Left ventricle myocardium inferior (tissue), 1 donor: ENCODE data around the gene PCNX3. TPM values are rescaled to one million over a fixed set of nuclear protein-coding genes. Genes with fewer than 3 reads are reported as not detected.

Experiments used
- DNase-seq: peaks from one replicate; pipeline ENCODE4 v3.0.0-alpha.2; 2020
- H3K27ac ChIP-seq: fragments of 200-600 bp; replicated peaks from 2 replicates; pipeline ENCODE4 v1.8.0; 2021
- H3K27me3 ChIP-seq: fragments of 200-600 bp; 2 replicates; pipeline ENCODE4 v1.8.0; 2021; ENCODE audit warnings: low read depth
- H3K36me3 ChIP-seq: fragments of 200-600 bp; 2 replicates; pipeline ENCODE4 v1.8.0; 2021
- H3K4me1 ChIP-seq: fragments of 200-600 bp; 2 replicates; pipeline ENCODE4 v1.8.0; 2021
- H3K4me3 ChIP-seq: fragments of 200-600 bp; 2 replicates; pipeline ENCODE4 v1.8.0; 2021; ENCODE audit warnings: mild to moderate bottlenecking, moderate library complexity
- H3K9me3 ChIP-seq: fragments of 200-600 bp; replicated peaks from 2 replicates; pipeline ENCODE4 v1.8.0; 2021
- CTCF ChIP-seq: fragments of 200-600 bp; IDR thresholded peaks from 2 replicates; pipeline ENCODE4 v1.8.0; 2021; ENCODE audit warnings: antibody characterized with exemption, mild to moderate bottlenecking, borderline replicate concordance
- intact Hi-C: fragments of 100-400 bp; cut with micrococcal nuclease; formaldehyde crosslinking; loops from one replicate; pipeline ENCODE4 v1.11.0; 2022
- total RNA-seq: library from RNA; stranded (reverse); fragmentation: NEBNext Ultra II Directional; extraction: Animal tissue kit (Norgen Biotek cat#: 25700); gene quantifications from one replicate; pipeline ENCODE4 v1.2.1, GENCODE V29; 2021
- donor health status: DM: no; HTN: yes; CAD: no; lungs with severe emphysema.

The PCNX3 gene
- total RNA-seq, 1 donor from 2014 or later, result 11.9 TPM

- peaks cover 56% of the 10 kb centered on the region for H3K36me3 ChIP-seq
- intact Hi-C loops, result no loop called here
- peak overlapping the region; percentile 94 for H3K27ac ChIP-seq
- no peaks in the 10 kb centered on the region for H3K27me3 ChIP-seq
- no peaks in the 10 kb centered on the region for H3K9me3 ChIP-seq
- peaks cover 60% of the 10 kb centered on the region for H3K4me1 ChIP-seq
- TF ChIP-seq CTCF, result no peak
- H3K4me3 ChIP-seq, result peak overlapping the region; percentile 93
- peak; percentile 58 for DNase-seq
These were observed 486 bp downstream of the PCNX3 start for GRCh38 chr11:65615950-65616574.

DNA sequence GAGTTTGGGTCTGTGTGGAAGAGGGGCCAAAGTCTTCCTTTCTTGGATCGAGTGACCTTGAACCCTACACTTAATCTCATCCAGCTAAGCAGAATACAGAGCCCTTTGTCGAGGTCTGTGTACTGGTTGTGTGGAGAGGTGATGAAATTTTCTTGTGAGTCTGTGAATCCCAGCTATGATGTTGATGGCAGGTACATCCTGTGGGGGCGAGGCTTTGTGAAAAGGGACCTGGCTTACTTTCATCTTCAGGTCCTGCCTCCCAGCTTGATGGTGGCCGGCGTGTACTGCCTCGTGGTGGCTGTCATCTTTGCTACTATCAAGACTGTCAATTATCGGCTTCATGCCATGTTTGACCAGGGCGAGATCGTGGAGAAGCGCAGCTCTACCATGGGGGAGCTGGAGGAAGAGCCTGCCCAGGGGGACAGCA, 1.0 kb downstream of the PCNX3 start:
- intact Hi-C loops, result no loop called here

GRCh38 chr11:65617136-65617850, 1.7 kb downstream of the PCNX3 start:
- Histone ChIP-seq H3K9me3 (no peaks in the 10 kb centered on the region), H3K4me3 (peak overlapping the region; percentile 93), H3K27me3 (no peaks in the 10 kb centered on the region), H3K4me1 (peaks cover 48% of the 10 kb centered on the region), H3K36me3 (peaks cover 62% of the 10 kb centered on the region), H3K27ac (no peak overlapping the region)
- DNase-seq, result no peak
- intact Hi-C loops, result no loop called here
- no peak for TF ChIP-seq CTCF

More for the DNA sequence above, 1.0 kb downstream of the PCNX3 start:
- no peaks in the 10 kb centered on the region for H3K27me3 ChIP-seq
- no peaks in the 10 kb centered on the region for H3K9me3 ChIP-seq
- DNase-seq, result no peak
- H3K36me3 ChIP-seq, result peaks cover 61% of the 10 kb centered on the region
- H3K27ac ChIP-seq, result peak overlapping the region; percentile 94
- H3K4me1 ChIP-seq, result peaks cover 55% of the 10 kb centered on the region
- TF ChIP-seq CTCF, result no peak
- peak overlapping the region; percentile 93 for H3K4me3 ChIP-seq

DNA sequence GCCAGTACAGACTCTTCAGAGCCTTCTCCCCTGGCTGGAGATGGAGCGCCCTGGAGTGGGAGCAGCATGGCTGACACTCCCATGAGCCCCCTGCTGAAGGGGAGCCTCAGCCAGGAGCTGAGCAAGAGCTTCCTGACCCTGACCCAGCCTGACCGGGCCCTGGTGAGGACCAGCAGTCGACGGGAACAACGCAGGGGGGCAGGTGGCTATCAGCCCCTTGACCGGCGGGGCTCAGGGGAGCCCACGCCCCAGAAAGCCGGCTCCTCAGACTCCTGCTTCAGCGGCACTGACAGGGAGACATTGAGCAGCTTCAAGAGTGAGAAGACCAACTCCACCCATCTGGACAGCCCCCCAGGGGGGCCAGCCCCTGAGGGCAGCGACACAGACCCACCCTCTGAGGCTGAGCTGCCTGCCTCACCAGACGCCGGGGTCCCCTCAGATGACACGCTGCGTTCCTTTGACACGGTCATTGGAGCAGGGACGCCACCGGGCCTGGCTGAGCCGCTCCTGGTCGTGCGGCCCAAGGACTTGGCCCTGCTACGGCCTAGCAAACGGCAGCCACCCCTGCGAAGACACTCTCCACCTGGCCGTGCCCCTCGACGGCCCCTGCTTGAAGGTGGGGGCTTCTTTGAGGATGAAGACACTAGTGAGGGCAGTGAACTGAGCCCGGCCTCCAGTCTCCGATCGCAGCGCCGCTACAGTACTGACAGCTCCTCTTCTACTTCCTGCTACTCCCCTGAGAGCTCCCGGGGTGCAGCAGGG, 2.6 kb downstream of the PCNX3 start:
- Histone ChIP-seq H3K4me1 (peaks cover 39% of the 10 kb centered on the region), H3K36me3 (peaks cover 60% of the 10 kb centered on the region), H3K4me3 (no peak overlapping the region), H3K9me3 (no peaks in the 10 kb centered on the region), H3K27ac (no peak overlapping the region), H3K27me3 (no peaks in the 10 kb centered on the region)
- no peak for TF ChIP-seq CTCF
- intact Hi-C loops, result no loop called here
- no peak for DNase-seq

GRCh38 chr11:65618763-65619162, 3.2 kb downstream of the PCNX3 start:
- Histone ChIP-seq H3K27ac (no peak overlapping the region), H3K4me3 (no peak overlapping the region), H3K9me3 (no peaks in the 10 kb centered on the region), H3K36me3 (peaks cover 65% of the 10 kb centered on the region), H3K4me1 (peaks cover 33% of the 10 kb centered on the region), H3K27me3 (no peaks in the 10 kb centered on the region)
- DNase-seq, result no peak
- intact Hi-C loops, result no loop called here
- no peak for TF ChIP-seq CTCF
